IMR-90 (cell line): ENCODE results near the gene ELSPBP1. TPM values are rescaled to one million over a fixed set of nuclear protein-coding genes. Genes with fewer than 3 reads are reported as not detected.

ENCODE experiments used
- ATAC-seq: fragments of 200-7000 bp; cut with Tn5 transposase; 2 replicates; pipeline ENCODE4 v1.9.1; 2020; ENCODE audit warnings: low read depth, mild to moderate bottlenecking, moderate library complexity
- BruUV-seq: library from RNA; stranded (reverse); fragments of 400-500 nt; replicated peaks from 2 replicates; lab custom pipeline; 2021; lab: Mats Ljungman, UMichigan
- CTCF ChIA-PET: fragments of 300-600 bp; formaldehyde crosslinking; extraction: SDS; loops from one replicate; lab custom pipeline; 2021; ENCODE audit warnings: antibody characterized with exemption; lab: Yijun Ruan, JAX
- POLR2A ChIA-PET: fragments of 300-600 bp; sonication (Branson Sonifier 250); formaldehyde crosslinking; loops from one replicate; lab custom pipeline; 2022; ENCODE audit warnings: antibody characterized with exemption; ENCODE audit not compliant: unreplicated experiment; lab: Charles Lee
- DNase-seq: peaks from one replicate; pipeline ENCODE4 v3.0.0; 2013
- H2AFZ ChIP-seq: replicated peaks from 2 replicates; pipeline ENCODE3; 2013; ENCODE audit warnings: low read length, mild to moderate bottlenecking; ENCODE audit not compliant: poor library complexity
- H2AK5ac ChIP-seq: 2 replicates; pipeline ENCODE4 v1.6.1; 2013; ENCODE audit warnings: low read depth, low read length, inconsistent platforms
- H2AK9ac ChIP-seq: replicated peaks from 2 replicates; pipeline ENCODE3; 2013; ENCODE audit warnings: mild to moderate bottlenecking, low read depth, low read length, moderate library complexity; ENCODE audit not compliant: poor library complexity
- H2BK120ac ChIP-seq: 2 replicates; pipeline ENCODE4 v1.6.1; 2013; ENCODE audit warnings: low read depth, low read length, inconsistent platforms
- H2BK15ac ChIP-seq: 3 replicates; pipeline ENCODE4 v1.6.1; 2013; ENCODE audit warnings: low read depth, low read length, inconsistent platforms
- H2BK20ac ChIP-seq: 2 replicates; pipeline ENCODE4 v1.6.1; 2013; ENCODE audit warnings: low read depth, mild to moderate bottlenecking, inconsistent platforms, low read length, moderate library complexity
- H2BK5ac ChIP-seq: 2 replicates; pipeline ENCODE4 v1.6.1; 2013; ENCODE audit warnings: mild to moderate bottlenecking, low read depth, low read length, inconsistent platforms; ENCODE audit not compliant: poor library complexity, severe bottlenecking
- H3K14ac ChIP-seq: replicated peaks from 2 replicates; pipeline ENCODE4 v1.6.1; 2013; ENCODE audit warnings: low read depth, low read length, inconsistent platforms
- H3K18ac ChIP-seq: 2 replicates; pipeline ENCODE4 v1.6.1; 2013; ENCODE audit warnings: low read depth, low read length, control low read depth
- H3K23ac ChIP-seq: 2 replicates; pipeline ENCODE4 v1.6.1; 2013; ENCODE audit warnings: low read depth, low read length, inconsistent platforms
- H3K27ac ChIP-seq: 2 replicates; pipeline ENCODE4 v1.5.1; 2013; ENCODE audit warnings: mild to moderate bottlenecking, control low read depth, low read length; ENCODE audit not compliant: insufficient read depth
- H3K27me3 ChIP-seq: 2 replicates; pipeline ENCODE4 v1.6.1; 2013; ENCODE audit warnings: low read length; ENCODE audit not compliant: control insufficient read depth, insufficient read depth
- H3K36me3 ChIP-seq: 2 replicates; pipeline ENCODE4 v1.6.1; 2013; ENCODE audit warnings: low read length, mixed read lengths; ENCODE audit not compliant: control insufficient read depth, insufficient read depth
- H3K4ac ChIP-seq: 2 replicates; pipeline ENCODE4 v1.6.1; 2013; ENCODE audit warnings: low read depth, low read length, inconsistent platforms
- H3K4me1 ChIP-seq: 2 replicates; pipeline ENCODE4 v1.6.1; 2013; ENCODE audit warnings: low read length, mixed read lengths; ENCODE audit not compliant: control insufficient read depth, insufficient read depth
- H3K4me2 ChIP-seq: 2 replicates; pipeline ENCODE4 v1.6.1; 2013; ENCODE audit warnings: low read depth, mild to moderate bottlenecking, control low read depth, low read length, moderate library complexity
- H3K4me3 ChIP-seq: 2 replicates; pipeline ENCODE4 v1.5.1; 2013; ENCODE audit warnings: low read depth, mild to moderate bottlenecking, control low read depth, low read length, moderate library complexity; ENCODE audit not compliant: insufficient read depth
- H3K56ac ChIP-seq: 2 replicates; pipeline ENCODE4 v1.6.1; 2013; ENCODE audit warnings: low read length, inconsistent platforms; ENCODE audit not compliant: insufficient read depth; ENCODE audit errors: extremely low read depth
- H3K79me1 ChIP-seq, 2 experiments: 2 replicates each; pipeline ENCODE4 v1.6.1; 2013; ENCODE audit warnings: low read length in 2 of 2, inconsistent platforms in 1 of 2, low read depth in 1 of 2
- H3K9ac ChIP-seq: 2 replicates; pipeline ENCODE4 v1.6.1; 2013; ENCODE audit warnings: low read depth, low read length, control low read depth
- H3K9me1 ChIP-seq: 2 replicates; pipeline ENCODE4 v1.6.1; 2013; ENCODE audit warnings: low read length, inconsistent platforms; ENCODE audit not compliant: insufficient read depth
- H3K9me3 ChIP-seq: 2 replicates; pipeline ENCODE4 v1.6.1; 2013; ENCODE audit warnings: low read length; ENCODE audit not compliant: control insufficient read depth, insufficient read depth
- H4K20me1 ChIP-seq: 2 replicates; pipeline ENCODE4 v1.6.1; 2013; ENCODE audit warnings: low read length, inconsistent platforms; ENCODE audit not compliant: insufficient read depth
- H4K5ac ChIP-seq: 2 replicates; pipeline ENCODE4 v1.6.1; 2013; ENCODE audit warnings: mild to moderate bottlenecking, low read depth, low read length, control low read depth
- H4K8ac ChIP-seq, 2 experiments: 2 replicates each; pipeline ENCODE4 v1.6.1; 2013; ENCODE audit warnings: low read depth in 2 of 2, low read length in 2 of 2, control low read depth in 1 of 2, inconsistent platforms in 1 of 2
- H4K91ac ChIP-seq: 2 replicates; pipeline ENCODE4 v1.6.1; 2013; ENCODE audit warnings: low read depth, low read length, inconsistent platforms; ENCODE audit not compliant: insufficient read depth
- FOS ChIP-seq: fragments of 150-350 bp; IDR thresholded peaks from 2 replicates; pipeline ENCODE4 v1.6.1; 2016; ENCODE audit warnings: low read depth, low read length
- MXI1 ChIP-seq: IDR thresholded peaks from 2 replicates; pipeline ENCODE4 v1.6.1; 2012; ENCODE audit warnings: low read depth, mild to moderate bottlenecking, low read length, moderate library complexity, borderline replicate concordance
- RCOR1 ChIP-seq: IDR thresholded peaks from 2 replicates; pipeline ENCODE4 v1.6.1; 2012; ENCODE audit warnings: mild to moderate bottlenecking, low read length, improper control_type of control experiment; ENCODE audit not compliant: insufficient replicate concordance
- WGBS, 2 experiments: methylation state at CpG; one replicate each; pipeline versions ENCODE4 v1.1.5 to v1.1.7; 2013; ENCODE audit warnings: missing lambda C conversion rate in 2 of 2; ENCODE audit not compliant: insufficient read length in 1 of 2; ENCODE audit errors: extremely low coverage in 2 of 2; 5-methylcytosine and 5-hydroxymethylcytosine counted together
- dilution Hi-C: fragments of 300-500 bp; cut with HindIII; formaldehyde crosslinking; loops from one replicate; pipeline ENCODE4 v1.14.3; 2018; ENCODE audit warnings: low sequenced_read_pairs; ENCODE audit not compliant: unreplicated experiment
- in situ Hi-C: fragments of 300-500 bp; cut with MboI; formaldehyde crosslinking; loops from 3 replicates; pipeline ENCODE4 v1.14.3; 2019; ENCODE audit warnings: low sequenced_read_pairs, inconsistent platforms, mixed read lengths
- intact Hi-C: fragments of 100-400 bp; cut with micrococcal nuclease; formaldehyde crosslinking; loops from 2 replicates; pipeline ENCODE4 v1.10.0; 2022
- polyA plus RNA-seq, 3 experiments: library from polyadenylated mRNA; depleted of rRNA; stranded (reverse); fragments of >200 nt; gene quantifications; 2 replicates each; pipeline ENCODE4 v1.2.3, GENCODE V29; 2012; ENCODE audit warnings: low replicate concordance in 1 of 3
- total RNA-seq: library from RNA; depleted of rRNA; stranded (reverse); fragments of >200 nt; gene quantifications from 2 replicates; pipeline ENCODE4 v1.2.3, GENCODE V29; 2012
- TF ChIP-seq, protein P1 (sequence below): conservative IDR thresholded peaks from 2 replicates; pipeline ENCODE4 v1.5.1; 2012; ENCODE audit warnings: mild to moderate bottlenecking, low read depth, low read length, improper control_type of control experiment

ELSPBP1 gene
- total and polyA plus RNA-seq, 2 of the 4 experiments (the other 2 are of a cell fraction), result not detected

DNA sequence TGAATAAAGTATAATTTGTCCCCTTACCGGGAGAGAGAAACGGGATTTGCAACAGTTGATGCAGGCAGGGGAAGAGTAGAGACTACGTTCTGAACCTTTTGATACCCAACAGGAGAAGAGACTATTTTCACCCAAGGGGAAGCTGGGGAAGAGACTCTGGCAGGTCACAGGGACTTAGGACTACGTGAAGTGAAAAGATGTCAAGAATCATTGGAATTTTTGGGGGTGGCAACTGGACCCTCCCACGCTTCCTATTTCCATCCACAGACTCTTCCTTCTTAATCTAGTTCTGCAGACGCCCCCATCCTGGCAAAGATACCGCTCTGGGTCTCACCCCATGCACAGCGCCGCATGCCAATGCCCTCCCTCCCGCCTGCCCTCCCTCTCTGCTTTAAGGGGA lies 35.6 kb downstream of the ELSPBP1 start:
- Histone ChIP-seq H2BK120ac (no peak overlapping the region), H3K27ac (no peak overlapping the region), H3K18ac (no peak overlapping the region), H4K8ac (no peak overlapping the region), H3K23ac (no peak overlapping the region), H2BK5ac (no peak overlapping the region), H3K9me1 (no peaks in the 10 kb centered on the region), H2AK5ac (no peak overlapping the region), H3K9ac (no peak overlapping the region), H3K4me3 (no peak overlapping the region), H3K56ac (no peak overlapping the region), H4K20me1 (no peaks in the 10 kb centered on the region), H3K9me3 (no peaks in the 10 kb centered on the region), H2BK15ac (no peak overlapping the region), H3K14ac (no peak overlapping the region), H3K36me3 (no peaks in the 10 kb centered on the region), H4K91ac (no peak overlapping the region), H4K5ac (no peak overlapping the region), H3K79me1 (no peaks in the 10 kb centered on the region), H3K27me3 (peaks cover 2% of the 10 kb centered on the region), H2BK20ac (no peak overlapping the region), H2AK9ac (no peak overlapping the region), H3K4me1 (no peaks in the 10 kb centered on the region), H2AFZ (no peak overlapping the region), H3K4ac (no peak overlapping the region), H3K4me2 (no peak overlapping the region)
- TF ChIP-seq FOS (no peak), MXI1 (no peak), RCOR1 (no peak)
- TF ChIP-seq, protein P1, sequence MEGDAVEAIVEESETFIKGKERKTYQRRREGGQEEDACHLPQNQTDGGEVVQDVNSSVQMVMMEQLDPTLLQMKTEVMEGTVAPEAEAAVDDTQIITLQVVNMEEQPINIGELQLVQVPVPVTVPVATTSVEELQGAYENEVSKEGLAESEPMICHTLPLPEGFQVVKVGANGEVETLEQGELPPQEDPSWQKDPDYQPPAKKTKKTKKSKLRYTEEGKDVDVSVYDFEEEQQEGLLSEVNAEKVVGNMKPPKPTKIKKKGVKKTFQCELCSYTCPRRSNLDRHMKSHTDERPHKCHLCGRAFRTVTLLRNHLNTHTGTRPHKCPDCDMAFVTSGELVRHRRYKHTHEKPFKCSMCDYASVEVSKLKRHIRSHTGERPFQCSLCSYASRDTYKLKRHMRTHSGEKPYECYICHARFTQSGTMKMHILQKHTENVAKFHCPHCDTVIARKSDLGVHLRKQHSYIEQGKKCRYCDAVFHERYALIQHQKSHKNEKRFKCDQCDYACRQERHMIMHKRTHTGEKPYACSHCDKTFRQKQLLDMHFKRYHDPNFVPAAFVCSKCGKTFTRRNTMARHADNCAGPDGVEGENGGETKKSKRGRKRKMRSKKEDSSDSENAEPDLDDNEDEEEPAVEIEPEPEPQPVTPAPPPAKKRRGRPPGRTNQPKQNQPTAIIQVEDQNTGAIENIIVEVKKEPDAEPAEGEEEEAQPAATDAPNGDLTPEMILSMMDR, result no peak
- no TSS peak for BruUV-seq
- no peak for ATAC-seq
- POLR2A ChIA-PET, result no interaction called here
- dilution Hi-C loops, result no loop called here
- DNase-seq, result no peak
- intact Hi-C loops, result no loop called here
- in situ Hi-C loops, result no loop called here
- CTCF ChIA-PET, result interaction anchor here (1.4 kb wide), 1 partner anchor 16 kb away, joined by 3 read pairs; no protein-coding TSS in a partner anchor
- WGBS, 2 experiments, result no CpG with 5 or more reads among the region's 10 CpGs
